GM19324 (cell line): Measurements from ENCODE around the gene ITGB6.
"Not testable (repeated sequence)": the region's sequence is repeated elsewhere in the genome, so short reads cannot be mapped to it uniquely, and the experiment has no call there.

Experiments
- ATAC-seq: cut with Tn5 transposase; IDR thresholded peaks from one replicate; pipeline ENCODE4 v1.9.1; 2021; ENCODE audit warnings: mild to moderate bottlenecking, moderate library complexity; ENCODE audit not compliant: unreplicated experiment, low FRiP score

ITGB6 gene

DNA sequence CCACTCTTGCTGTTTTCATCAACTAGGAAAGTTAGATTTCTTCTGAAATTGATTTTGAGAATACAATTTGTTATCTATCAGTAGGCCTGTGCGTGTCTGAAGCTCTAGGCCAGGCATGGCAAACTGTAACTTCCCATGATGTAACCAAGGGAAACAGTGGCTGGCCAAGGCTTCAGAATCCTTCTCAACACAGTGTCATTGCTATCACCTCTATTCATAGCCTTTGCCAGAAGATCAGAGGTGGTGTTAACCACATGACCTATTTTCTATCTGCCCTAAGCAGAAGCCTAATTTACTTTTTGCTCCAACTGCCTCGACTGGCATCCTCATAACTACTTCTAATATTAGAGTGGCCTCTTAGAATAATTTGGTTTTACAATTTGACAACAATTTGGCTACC, 2.5 kb downstream of the ITGB6 start:
- no peak for ATAC-seq

DNA sequence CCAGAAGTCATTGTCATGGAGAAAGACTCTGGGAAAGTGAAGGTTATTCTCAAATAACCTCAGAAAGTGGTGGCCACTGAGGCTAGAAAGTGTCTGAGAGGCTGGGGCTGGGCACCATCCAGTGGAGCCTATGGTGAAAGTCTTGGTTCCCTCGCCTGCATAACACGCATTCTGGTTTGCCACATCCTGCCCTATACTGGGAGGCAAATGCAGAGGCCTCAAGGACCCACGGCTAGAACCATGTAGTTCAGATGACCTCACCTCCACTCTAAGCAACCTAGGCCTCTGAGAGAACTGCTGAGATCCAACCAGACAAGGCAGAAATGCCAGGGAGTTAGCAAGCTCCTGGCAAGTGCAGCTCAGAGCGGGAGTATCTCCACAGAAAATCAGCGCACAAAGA, 5.1 kb downstream of the ITGB6 start:
- no peak for ATAC-seq

DNA sequence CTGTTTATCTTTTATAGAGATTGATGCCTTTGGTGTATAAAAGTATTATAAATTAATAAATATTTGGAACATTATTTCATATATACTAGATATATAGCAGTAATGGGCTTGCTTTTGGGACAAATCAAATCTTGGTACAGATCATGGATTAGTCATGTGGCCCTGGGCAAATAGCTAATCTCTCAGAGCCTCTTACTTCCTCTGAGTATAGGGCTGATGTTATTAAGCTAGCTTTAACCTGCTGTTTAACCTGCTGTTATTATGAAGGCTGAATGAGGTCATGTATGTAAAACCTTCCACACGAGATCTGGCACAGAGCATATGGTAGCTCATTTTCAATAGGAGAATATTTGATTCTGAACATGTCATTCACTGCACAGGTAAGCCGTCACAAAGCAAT, 5.7 kb downstream of the ITGB6 start:
- no peak for ATAC-seq

DNA sequence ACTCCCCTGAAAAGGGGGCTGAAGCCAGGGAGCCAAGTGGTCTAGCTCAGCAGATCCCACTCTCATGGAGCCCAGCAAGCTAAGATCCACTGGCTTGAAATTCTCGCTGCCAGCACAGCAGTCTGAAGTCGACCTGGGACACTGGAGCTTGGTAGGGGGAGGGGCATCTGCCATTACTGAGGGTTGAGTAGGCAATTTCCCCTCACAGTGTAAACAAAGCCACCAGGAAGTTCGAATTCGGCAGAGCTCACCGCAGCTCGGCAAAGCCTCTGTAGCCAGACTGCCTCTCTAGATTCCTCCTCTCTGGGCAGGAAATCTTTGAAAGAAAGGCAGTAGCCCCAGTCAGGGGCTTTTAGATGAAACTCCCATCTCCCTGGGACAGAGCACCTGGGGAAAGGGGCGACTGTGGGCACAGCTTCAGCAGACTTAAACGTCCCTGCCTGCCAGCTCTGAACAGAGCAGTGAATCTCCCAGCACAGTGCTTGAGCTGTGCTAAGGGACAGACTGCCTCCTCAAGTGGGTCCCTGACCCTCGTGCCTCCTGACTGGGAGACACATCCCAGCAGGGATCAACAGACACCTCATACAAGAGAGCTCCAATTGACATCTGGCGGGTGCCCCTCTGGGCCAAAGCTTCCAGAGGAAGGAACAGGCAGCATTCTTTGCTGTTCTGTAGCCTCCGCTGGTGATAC, 18.8 kb downstream of the ITGB6 start:
- not testable (repeated sequence) for ATAC-seq

DNA sequence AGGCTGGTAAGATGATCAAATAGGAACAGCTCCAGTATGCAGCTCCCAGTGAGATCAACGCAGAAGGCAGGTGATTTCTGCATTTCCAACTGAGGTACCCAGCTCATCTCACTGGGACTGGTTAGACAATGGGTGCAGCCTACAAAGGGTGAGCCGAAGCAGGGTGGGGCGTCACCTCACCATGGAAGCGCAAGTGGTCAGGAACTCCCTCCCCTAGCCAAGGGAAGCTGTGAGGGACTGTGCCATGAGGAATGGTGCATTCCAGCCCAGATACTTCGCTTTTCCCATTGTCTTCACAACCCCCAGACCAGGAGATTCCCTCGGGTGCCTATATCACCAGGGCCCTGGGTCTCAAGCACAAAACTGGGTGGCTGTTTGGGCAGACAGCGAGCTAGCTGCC, 19.4 kb downstream of the ITGB6 start:
- ATAC-seq: not testable (repeated sequence)

DNA sequence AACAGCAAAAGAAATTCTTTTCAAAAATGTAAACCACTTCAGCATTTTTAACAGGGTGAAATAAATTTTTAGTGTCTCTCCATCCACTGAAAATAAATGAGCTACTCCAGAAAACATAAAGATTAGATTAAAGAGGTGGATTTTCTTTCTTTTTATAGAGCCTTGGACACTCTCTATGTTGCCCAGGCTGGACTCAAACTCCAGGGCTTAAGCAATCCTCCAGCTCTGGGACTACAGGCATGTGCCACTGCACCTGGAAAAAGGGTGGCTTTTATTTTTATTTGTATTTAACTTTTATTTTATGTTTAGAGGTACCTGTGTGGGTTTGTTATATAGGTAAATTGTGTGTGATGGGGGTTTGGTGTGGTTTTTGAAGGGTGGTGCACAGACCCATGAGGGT, 19.9 kb downstream of the ITGB6 start:
- ATAC-seq: no peak

DNA sequence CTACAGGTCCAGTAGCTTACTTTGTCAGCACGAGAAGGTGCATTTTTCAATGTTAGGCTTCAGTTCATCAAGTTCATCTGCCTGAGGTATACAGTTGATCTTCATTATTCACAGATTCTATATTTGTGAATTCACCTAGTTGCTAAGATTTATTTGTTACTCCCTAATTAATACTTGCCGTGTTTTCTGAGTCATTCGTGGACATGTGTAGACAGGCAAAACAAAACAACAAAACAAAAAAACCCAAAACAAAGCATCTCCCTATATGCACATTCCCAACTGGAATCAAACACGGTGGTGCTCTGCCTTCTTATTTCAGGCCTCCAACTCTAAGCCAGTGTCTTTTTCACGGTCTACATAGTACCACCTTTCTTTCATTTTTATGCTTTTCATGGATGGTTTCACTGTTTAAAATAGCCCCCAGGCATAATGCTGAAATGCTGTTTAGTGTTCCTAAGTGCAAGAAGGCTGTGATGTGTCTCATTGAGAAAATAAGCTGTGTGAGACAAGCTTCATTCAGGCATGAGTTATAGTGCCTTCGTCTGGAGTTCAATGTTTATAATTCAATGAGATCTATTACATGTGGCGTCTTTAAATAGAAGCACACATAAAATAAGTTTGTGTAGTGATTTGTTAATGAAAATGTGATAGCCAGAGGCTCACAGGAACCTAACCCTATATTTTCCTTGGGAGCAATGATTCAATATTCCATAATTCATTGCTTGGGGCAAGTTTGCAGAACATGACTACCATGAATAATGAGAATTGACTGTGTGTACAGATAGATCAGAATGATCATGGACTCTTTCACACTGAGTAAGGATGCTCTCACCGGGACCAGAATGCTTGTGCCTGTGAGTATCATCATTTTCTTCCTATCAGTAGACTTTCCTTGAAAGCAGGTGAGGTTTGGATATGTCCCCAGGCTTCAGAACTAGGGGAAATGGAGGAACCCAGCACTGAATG, 24.6 kb downstream of the ITGB6 start:
- no peak for ATAC-seq

DNA sequence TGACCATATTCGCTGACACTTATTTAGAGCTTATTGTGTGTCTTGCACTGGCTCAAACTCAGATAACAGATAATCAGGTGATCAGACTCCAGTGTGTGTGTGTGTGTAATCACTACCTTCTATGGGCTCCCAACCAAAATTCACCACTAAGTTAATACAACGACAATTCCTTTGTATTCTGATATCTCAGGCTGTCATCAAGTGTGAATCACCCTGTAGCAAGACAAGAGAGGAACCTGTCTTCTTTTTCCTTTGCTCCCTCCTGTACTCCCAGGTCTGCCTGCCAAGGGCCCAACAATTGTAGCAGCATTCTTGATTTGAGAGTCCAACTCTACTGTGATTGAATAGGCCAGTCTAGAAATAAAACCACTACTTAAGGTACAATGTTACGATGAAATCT, 25.8 kb downstream of the ITGB6 start:
- ATAC-seq: no peak

DNA sequence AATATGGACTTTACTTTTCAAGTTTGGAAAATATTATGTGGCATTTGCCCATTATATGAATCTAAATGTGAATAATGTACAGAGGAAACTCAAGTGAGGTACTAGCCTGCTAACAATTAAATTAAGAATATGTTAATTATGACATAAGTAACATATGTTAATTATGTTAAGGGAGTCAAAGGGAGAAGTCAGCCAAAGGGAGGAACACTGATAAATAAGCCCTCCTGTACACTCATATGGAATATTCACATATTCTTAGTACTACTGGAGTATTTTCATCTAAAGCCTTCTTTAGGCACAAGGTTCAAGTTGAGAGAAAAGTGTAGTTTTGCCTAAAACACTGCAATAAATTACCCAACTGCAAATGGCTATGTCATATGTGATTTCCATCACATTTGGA, 30.1 kb downstream of the ITGB6 start:
- no peak for ATAC-seq

DNA sequence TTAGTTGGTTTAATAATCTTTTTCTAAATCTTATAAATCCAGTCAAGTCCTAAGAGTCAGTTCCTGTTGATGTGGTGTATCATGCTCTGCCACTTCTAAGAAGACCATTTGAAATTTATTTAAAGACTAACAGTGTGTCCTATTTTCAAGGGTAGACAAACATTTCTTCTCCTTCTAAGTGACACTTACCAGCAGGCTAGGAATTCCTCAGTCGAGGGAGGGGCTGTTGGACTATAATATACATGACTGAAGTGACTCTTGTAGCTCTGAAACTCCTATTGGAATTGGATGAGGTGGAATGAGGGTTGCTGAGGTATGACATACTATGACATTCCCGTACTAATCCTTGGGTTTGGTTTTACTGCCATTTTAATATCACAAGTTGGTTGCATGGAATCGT, 30.6 kb downstream of the ITGB6 start:
- no peak for ATAC-seq

DNA sequence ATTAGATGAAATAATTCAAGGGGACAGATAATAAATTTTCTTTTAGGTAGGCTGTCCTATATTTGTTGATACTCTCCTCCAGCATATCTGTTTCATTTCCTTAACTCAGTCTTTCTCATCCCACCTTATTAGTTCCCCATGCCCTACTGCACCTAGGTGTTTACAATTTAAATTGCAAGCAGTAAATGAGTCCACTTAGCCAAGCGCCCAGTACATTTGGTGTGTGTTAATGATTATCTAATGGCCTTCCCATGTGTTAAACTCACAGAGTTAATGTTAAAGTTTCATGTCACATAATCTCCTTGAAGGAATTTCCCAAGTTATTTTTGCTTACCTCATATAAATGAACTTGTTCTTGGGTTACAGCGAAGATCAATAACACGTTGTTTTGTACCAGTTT, 31.2 kb downstream of the ITGB6 start:
- ATAC-seq: no peak

DNA sequence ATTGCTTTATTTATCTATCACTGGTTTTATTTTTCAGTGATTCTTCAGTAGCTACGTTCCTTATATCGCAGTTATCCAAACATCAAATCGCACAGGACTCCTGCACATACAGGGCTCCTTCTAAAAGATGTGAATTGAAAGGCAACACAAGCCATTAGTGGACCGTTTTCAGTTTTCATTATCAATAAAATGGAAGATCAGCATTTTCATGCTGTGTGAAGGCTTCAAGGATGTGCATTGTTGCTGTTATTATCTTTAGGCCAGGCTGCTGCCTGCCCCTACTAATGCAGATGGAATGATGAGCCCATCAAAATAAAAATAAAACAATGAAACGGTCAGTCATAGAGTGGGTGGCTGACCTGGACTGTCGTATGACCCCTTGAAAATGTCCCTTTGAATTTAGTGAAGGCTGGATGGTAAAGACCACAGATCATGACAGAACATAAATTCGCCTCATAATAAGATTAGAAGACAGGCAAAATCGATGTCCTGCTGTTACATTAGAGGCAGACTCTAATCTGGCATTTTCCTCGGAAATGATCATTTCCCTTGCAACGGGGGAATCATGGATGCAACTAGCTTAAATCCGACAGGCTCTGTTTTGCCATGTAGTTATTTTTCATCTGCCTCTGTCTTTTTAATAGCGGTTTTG, 32.9 kb downstream of the ITGB6 start:
- no peak for ATAC-seq

DNA sequence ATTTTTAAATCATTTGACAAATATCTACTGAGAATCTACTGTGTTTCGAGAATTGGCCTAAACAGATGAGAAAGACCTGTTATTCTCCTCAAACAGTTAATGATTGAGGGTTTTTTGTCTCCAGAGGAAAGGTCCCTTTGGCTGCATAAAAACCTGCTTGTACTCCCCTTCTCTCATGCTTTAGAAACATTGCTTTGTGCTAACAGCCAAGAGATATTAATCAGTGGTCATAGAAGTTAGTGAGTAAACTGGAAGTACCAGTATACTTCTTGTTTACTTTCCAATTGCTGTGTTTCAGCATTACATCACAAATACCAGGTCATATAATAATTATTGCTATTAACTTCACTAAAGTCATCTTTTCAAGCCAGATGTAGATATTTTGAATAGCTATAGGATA, 34.1 kb downstream of the ITGB6 start:
- no peak for ATAC-seq

DNA sequence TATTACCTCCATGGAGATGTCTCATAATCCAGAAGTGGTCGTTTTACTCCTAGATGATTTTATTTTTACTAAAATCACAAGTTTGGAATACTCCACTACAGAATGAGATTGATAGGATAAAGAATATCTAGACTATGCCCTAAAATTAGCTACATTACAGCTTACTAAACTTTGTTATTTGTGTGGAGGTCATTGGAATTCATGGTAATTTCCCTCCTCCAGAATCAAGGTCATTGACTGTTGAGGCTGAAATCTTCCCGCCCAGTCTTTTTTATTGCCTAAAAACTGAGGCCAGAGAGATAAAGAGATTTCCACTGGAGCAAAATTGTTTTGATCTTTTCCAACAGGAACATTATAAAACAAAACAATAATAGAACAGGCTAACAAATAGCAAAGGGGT, 35.0 kb downstream of the ITGB6 start:
- ATAC-seq: no peak

DNA sequence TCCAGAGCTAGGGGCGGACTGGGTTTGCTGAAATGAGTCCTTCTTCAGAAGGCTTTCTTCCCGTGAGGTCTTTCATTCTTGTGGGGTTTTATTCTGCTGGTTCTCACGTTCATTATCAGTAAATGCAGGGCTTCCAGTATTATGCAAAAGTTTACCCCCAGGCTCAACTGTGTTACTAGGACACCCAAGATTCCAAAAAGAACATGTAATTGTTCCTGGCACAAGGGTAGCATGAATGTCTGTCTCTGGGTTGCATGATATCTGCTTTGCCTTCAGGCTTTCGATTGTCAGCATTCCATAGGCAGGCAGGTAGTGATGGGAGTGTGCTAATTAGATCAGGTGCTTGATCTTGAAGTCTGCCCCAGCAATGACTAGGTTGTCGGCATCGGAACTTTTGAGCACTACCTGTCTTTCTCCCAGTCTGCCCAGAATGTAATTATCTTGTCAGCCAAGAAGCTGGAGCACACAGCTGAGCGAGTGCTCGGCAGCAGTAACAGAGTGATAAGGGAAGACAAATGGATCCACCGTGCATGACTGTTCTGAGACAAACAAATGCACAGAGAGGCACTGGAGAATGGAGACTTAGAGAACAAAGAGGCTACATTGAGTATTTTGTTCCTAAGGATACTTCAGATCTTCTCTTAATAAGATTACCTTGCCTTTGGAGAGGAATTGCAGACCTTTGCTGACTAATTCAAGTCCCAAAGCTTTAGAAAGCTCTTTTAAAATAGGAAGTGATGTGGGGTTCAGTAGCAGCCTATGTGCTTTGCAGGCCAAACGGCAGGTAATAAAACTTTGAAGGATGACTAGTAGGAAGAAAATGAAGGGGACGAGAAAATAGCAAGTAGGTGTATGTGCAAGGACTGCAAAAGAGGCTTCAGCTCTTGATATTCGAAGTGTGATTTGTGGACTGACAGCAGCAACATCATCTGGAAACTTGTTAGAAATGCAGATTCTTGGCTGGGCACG, 41.9 kb downstream of the ITGB6 start:
- ATAC-seq: no peak

DNA sequence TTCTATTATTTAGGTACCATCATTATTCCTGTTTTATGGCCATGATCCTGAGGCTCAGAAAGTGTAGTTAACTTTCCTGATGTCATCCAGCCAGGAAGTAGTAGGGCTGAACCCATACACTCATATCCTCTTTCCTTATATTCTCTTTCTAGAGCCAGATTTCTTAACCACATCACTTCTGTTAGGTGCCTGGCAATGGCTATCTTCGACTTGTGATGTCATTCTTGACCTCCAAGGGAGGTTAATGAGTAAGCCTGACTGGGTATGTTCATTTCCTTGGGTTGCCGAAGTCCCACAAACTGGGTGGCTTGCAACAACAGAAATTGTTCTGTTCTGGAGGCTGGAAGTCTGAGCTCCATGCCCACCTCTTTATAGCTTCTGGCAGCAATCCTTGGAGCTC, 43.4 kb downstream of the ITGB6 start:
- ATAC-seq: no peak

DNA sequence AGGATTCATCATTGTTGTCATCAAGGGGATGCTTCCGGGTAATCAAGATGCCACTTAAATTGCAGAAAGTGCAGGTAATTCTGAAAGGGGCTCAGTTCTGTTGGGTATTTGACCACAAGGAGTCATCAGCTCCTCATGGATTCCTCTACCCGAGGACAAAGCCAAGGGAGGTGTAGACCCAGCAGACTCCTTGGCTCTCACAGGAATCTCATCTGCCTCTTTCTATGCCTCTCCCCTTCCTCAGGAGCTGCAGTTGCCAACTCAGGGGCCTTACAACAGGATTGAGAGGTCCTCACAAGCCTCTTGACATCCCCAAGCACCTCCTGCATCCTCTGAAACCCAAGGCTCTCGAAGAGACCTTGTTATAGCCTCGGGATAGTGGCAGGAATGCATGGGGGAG, 44.0 kb downstream of the ITGB6 start:
- no peak for ATAC-seq

DNA sequence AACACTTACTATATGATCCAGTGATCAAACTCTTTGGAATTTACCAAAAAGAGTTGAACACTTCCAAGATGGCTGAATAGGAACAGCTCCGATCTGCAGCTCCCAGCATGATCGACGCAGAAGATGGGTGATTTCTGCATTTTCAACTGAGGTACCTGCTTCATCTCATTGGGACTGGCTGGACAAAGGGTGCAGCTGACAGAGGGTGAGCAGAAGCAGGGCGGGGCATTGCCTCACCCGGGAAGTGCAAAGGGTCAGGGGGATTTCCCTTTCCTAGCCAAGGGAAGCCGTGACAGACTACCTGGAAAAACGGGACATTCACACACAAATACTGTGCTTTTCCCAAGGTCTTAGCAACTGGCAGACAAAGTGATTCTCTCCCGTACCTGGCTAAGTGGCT, 51.7 kb downstream of the ITGB6 start:
- ATAC-seq: not testable (repeated sequence)

DNA sequence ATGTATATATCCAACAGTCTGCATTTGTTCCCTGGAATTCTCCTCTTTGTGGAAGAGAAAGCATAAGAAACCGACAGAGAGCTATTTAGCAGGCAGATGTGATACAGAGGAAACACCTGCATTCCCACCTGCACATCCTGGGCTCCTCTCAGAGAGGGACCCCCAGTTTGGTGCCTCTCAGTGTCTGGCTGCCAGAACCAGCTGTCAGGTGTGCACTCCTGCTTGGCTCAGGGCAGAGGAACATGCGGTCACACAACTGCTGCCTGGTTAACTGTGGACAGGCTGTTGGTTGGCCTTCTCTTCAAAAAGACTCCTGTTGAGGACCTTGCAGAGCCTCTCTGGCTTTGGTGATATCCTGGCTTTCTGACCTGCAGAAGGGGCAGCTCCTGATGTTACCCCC, 54.6 kb downstream of the ITGB6 start:
- no peak for ATAC-seq

DNA sequence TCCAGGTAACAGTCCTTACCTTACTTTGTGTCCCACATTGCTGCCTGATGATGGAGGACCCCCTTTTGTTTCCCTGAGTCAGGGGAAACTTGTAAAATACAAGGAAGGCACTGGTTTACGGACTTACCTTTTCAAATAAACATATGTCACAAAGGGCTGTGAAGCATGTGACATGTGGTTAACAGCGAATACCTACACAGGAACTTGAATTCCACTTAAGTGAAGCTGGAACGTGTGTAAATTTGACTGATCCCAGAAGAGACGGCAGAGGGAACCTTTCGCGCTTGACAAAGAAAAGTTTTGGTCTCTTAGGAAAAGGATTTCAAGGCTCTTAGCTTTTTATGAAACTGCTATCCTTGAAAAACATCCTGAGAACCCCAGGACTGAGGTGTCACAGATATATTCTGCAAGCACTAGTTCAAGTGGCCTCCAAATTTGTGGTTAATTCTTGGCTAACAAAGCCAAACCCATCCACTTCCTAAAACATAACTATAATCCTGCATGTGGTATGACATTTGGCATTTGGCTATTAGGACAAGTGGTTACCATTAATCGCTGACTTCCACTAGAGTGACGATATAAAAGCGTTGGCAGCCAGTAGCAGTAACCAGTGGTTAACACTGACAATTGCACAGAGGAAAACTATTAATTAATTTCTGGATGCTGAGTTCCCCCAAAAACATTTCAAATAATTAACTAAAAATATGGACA, 55.6 kb downstream of the ITGB6 start:
- ATAC-seq: no peak
